SK-N-SH treated with all-trans-retinoic acid at 6 μM for 48 hours (cell line): ENCODE results near the gene C14orf119.

ENCODE experiments used
- ARNTL ChIP-seq: fragments of 450-650 bp; formaldehyde crosslinking; IDR thresholded peaks from 2 replicates; pipeline ENCODE4 v1.5.0; 2020; ENCODE audit warnings: low read depth, mild to moderate bottlenecking, moderate library complexity, borderline replicate concordance
- PATZ1 ChIP-seq: fragments of 250-450 bp; sonication (Bioruptor Pico); IDR thresholded peaks from 2 replicates; pipeline ENCODE4 v1.8.0; 2020; ENCODE audit warnings: mild to moderate bottlenecking, moderate library complexity, borderline replicate concordance
- PPARA ChIP-seq: fragments of 250-450 bp; sonication (Bioruptor Pico); IDR thresholded peaks from 2 replicates; pipeline ENCODE4 v1.5.0; 2020; ENCODE audit warnings: mild to moderate bottlenecking, borderline replicate concordance
- RARB ChIP-seq: fragments of 250-450 bp; sonication (Bioruptor Pico); IDR thresholded peaks from 2 replicates; pipeline ENCODE4 v1.8.0; 2021; ENCODE audit warnings: mild to moderate bottlenecking, moderate library complexity
- TOX ChIP-seq: fragments of 250-450 bp; sonication (Bioruptor Pico); IDR thresholded peaks from 2 replicates; pipeline ENCODE4 v1.8.0; 2021; ENCODE audit warnings: mild to moderate bottlenecking, moderate library complexity, borderline replicate concordance
- TSHZ2 ChIP-seq: fragments of 250-450 bp; sonication (Bioruptor Pico); IDR thresholded peaks from 2 replicates; pipeline ENCODE4 v1.5.0; 2020; ENCODE audit warnings: mild to moderate bottlenecking, moderate library complexity
- ZFP30 ChIP-seq: fragments of 450-650 bp; formaldehyde crosslinking; IDR thresholded peaks from 2 replicates; pipeline ENCODE4 v1.5.0; 2022; ENCODE audit warnings: mild to moderate bottlenecking, moderate library complexity
- ZNF70 ChIP-seq: fragments of 450-650 bp; formaldehyde crosslinking; IDR thresholded peaks from 2 replicates; pipeline ENCODE4 v1.5.0; 2020; ENCODE audit warnings: mild to moderate bottlenecking, moderate library complexity

- TF ChIP-seq RARB (CRISPR knock-in tag) (no peak), ARNTL (CRISPR knock-in tag) (no peak), TOX (CRISPR knock-in tag) (no peak), TSHZ2 (CRISPR knock-in tag) (no peak), ZFP30 (CRISPR knock-in tag) (no peak), PPARA (CRISPR knock-in tag) (no peak), PATZ1 (CRISPR knock-in tag) (no peak), ZNF70 (CRISPR knock-in tag) (no peak)
Measured at GRCh38 chr14:23141706-23142444, 46.6 kb downstream of the C14orf119 start.
